ENCODE measurements around the gene LPCAT4. TPM values are rescaled to one million over a fixed set of nuclear protein-coding genes. Genes with fewer than 3 reads are reported as not detected.

LPCAT4 gene
- total and polyA plus RNA-seq, 9 of the 15 experiments (the other 6 are each of a cell fraction or from before 2014, with no cell fraction given) = 7.3 to 34.3 (median 14.4) TPM

DNA sequence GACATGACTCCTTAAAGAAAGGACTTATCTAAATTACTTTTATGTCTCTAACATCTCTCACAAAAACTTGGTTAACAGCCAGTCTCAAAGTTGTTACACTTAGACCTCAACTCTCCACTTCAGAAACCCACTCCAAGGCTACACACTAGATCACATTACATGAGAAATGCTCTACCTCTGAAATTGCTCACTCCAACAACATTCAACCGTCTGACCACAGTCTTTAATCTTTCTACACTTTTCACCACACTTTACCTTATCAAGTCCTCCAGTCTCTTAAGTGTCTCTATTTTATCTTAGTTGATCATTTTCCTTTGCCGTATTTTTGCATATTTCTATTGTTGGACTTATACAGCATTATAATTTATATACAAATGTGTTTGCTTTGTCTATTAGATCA, 35.2 kb downstream of the LPCAT4 start:
- DNase-seq (ENCODE audit: extremely low read depth in 1 of 4, low spot score in 3 of 4) (peak in 2 of 4 experiments; percentile 34 to 55), FAIRE-seq (peak; percentile 84), ATAC-seq (peak; percentile 81)
- Histone ChIP-seq H3K4me3 (no peak overlapping the region), H3K36me3 (ENCODE audit: control insufficient read depth, insufficient read depth, low read length) (no peaks in the 10 kb centered on the region), H3K9me1 (ENCODE audit: control insufficient read depth, insufficient read depth, low read length) (no peaks in the 10 kb centered on the region), H3K9ac (ENCODE audit: insufficient read depth in 1 of 2, low read depth in 2 of 2, low read length in 2 of 2) (peak overlapping the region in 1 of 2 experiments; percentile 1; a peak in 1 of 4 replicates), H3K4me1 (replicated peaks in 1 of 2; ENCODE audit: control insufficient read depth in 2 of 2, insufficient read depth in 2 of 2, low read length in 2 of 2) (peaks cover 23 to 40% of the 10 kb centered on the region in 2 experiments), H2AFZ (ENCODE audit: low read depth, low read length) (peak overlapping the region; percentile 50), H3K9me3 (replicated peaks; ENCODE audit: control insufficient read depth, insufficient read depth, low read depth, low read length) (no peaks in the 10 kb centered on the region), H4K20me1 (replicated peaks; ENCODE audit: control insufficient read depth, insufficient read depth, low read length) (no peaks in the 10 kb centered on the region), H3K79me2 (ENCODE audit: control insufficient read depth, insufficient read depth, low read length) (no peaks in the 10 kb centered on the region), H3K27me3 (ENCODE audit: control insufficient read depth in 2 of 2, insufficient read depth in 2 of 2, low read length in 2 of 2) (no peaks in the 10 kb centered on the region), H3K27ac (ENCODE audit: extremely low read depth, low read depth, low read length) (peak overlapping the region; percentile 54; the same call in 2 of the 3 replicates), H3K4me2 (ENCODE audit: insufficient read depth, low read length) (no peak overlapping the region)
- in situ Hi-C loops (cut with MboI) (no loop called here), intact Hi-C loops (cut with micrococcal nuclease) (no loop called here)
- BruUV-seq (replicated peaks) = no TSS peak
- CTCF ChIA-PET (ENCODE audit: low intra/inter-chr PET ratio) = no interaction called here
- POLR2A ChIA-PET = no interaction called here
- WGBS (ENCODE audit: insufficient coverage, low coverage, missing lambda C conversion rate) = 0% methylated on average over 2 of the region's 2 CpGs
- no peak for TF ChIP-seq LARP7 (IDR thresholded peaks at IDR 0.05)
- no peak for TF ChIP-seq SETDB1 (IDR thresholded peaks at IDR 0.05; ENCODE audit: low read length)
- 0 out of 2 replicates have a peak, but pooled peaks have one; percentile 23 for TF ChIP-seq POLR2AphosphoS5 (IDR thresholded peaks at IDR 0.05; ENCODE audit: control insufficient read depth, insufficient read depth, low read depth, low read length)
- TF ChIP-seq ZNF263 (CRISPR knock-in tag; IDR thresholded peaks at IDR 0.05; ENCODE audit: borderline replicate concordance) = no peak
- no peak for TF ChIP-seq BRCA1 (IDR thresholded peaks at IDR 0.05)
- no peak for TF ChIP-seq BRCA1 (CRISPR knock-in tag; IDR thresholded peaks at IDR 0.05)
- no peak for TF ChIP-seq SREBF1 (IDR thresholded peaks at IDR 0.05; ENCODE audit: borderline replicate concordance, low read depth, low read length)
- TF ChIP-seq, protein P1, sequence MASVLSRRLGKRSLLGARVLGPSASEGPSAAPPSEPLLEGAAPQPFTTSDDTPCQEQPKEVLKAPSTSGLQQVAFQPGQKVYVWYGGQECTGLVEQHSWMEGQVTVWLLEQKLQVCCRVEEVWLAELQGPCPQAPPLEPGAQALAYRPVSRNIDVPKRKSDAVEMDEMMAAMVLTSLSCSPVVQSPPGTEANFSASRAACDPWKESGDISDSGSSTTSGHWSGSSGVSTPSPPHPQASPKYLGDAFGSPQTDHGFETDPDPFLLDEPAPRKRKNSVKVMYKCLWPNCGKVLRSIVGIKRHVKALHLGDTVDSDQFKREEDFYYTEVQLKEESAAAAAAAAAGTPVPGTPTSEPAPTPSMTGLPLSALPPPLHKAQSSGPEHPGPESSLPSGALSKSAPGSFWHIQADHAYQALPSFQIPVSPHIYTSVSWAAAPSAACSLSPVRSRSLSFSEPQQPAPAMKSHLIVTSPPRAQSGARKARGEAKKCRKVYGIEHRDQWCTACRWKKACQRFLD (CRISPR knock-in tag; IDR thresholded peaks at IDR 0.05) = no peak
- no peak for TF ChIP-seq ZKSCAN1 (IDR thresholded peaks at IDR 0.05; ENCODE audit: low read depth, low read length)
- TF ChIP-seq, protein P2, sequence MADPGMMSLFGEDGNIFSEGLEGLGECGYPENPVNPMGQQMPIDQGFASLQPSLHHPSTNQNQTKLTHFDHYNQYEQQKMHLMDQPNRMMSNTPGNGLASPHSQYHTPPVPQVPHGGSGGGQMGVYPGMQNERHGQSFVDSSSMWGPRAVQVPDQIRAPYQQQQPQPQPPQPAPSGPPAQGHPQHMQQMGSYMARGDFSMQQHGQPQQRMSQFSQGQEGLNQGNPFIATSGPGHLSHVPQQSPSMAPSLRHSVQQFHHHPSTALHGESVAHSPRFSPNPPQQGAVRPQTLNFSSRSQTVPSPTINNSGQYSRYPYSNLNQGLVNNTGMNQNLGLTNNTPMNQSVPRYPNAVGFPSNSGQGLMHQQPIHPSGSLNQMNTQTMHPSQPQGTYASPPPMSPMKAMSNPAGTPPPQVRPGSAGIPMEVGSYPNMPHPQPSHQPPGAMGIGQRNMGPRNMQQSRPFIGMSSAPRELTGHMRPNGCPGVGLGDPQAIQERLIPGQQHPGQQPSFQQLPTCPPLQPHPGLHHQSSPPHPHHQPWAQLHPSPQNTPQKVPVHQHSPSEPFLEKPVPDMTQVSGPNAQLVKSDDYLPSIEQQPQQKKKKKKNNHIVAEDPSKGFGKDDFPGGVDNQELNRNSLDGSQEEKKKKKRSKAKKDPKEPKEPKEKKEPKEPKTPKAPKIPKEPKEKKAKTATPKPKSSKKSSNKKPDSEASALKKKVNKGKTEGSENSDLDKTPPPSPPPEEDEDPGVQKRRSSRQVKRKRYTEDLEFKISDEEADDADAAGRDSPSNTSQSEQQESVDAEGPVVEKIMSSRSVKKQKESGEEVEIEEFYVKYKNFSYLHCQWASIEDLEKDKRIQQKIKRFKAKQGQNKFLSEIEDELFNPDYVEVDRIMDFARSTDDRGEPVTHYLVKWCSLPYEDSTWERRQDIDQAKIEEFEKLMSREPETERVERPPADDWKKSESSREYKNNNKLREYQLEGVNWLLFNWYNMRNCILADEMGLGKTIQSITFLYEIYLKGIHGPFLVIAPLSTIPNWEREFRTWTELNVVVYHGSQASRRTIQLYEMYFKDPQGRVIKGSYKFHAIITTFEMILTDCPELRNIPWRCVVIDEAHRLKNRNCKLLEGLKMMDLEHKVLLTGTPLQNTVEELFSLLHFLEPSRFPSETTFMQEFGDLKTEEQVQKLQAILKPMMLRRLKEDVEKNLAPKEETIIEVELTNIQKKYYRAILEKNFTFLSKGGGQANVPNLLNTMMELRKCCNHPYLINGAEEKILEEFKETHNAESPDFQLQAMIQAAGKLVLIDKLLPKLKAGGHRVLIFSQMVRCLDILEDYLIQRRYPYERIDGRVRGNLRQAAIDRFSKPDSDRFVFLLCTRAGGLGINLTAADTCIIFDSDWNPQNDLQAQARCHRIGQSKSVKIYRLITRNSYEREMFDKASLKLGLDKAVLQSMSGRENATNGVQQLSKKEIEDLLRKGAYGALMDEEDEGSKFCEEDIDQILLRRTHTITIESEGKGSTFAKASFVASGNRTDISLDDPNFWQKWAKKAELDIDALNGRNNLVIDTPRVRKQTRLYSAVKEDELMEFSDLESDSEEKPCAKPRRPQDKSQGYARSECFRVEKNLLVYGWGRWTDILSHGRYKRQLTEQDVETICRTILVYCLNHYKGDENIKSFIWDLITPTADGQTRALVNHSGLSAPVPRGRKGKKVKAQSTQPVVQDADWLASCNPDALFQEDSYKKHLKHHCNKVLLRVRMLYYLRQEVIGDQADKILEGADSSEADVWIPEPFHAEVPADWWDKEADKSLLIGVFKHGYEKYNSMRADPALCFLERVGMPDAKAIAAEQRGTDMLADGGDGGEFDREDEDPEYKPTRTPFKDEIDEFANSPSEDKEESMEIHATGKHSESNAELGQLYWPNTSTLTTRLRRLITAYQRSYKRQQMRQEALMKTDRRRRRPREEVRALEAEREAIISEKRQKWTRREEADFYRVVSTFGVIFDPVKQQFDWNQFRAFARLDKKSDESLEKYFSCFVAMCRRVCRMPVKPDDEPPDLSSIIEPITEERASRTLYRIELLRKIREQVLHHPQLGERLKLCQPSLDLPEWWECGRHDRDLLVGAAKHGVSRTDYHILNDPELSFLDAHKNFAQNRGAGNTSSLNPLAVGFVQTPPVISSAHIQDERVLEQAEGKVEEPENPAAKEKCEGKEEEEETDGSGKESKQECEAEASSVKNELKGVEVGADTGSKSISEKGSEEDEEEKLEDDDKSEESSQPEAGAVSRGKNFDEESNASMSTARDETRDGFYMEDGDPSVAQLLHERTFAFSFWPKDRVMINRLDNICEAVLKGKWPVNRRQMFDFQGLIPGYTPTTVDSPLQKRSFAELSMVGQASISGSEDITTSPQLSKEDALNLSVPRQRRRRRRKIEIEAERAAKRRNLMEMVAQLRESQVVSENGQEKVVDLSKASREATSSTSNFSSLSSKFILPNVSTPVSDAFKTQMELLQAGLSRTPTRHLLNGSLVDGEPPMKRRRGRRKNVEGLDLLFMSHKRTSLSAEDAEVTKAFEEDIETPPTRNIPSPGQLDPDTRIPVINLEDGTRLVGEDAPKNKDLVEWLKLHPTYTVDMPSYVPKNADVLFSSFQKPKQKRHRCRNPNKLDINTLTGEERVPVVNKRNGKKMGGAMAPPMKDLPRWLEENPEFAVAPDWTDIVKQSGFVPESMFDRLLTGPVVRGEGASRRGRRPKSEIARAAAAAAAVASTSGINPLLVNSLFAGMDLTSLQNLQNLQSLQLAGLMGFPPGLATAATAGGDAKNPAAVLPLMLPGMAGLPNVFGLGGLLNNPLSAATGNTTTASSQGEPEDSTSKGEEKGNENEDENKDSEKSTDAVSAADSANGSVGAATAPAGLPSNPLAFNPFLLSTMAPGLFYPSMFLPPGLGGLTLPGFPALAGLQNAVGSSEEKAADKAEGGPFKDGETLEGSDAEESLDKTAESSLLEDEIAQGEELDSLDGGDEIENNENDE (IDR thresholded peaks at IDR 0.05; ENCODE audit: low read depth, low read length) = no peak
- TF ChIP-seq NCOR1 (IDR thresholded peaks at IDR 0.05) = peak; percentile 67
- peak; percentile 91 for TF ChIP-seq ARID1B (IDR thresholded peaks at IDR 0.05)

All from K562 (cell line).